Endothelial cell of umbilical vein (primary cell): Measurements from ENCODE around the gene ANKRD60.

Experiments
- CTCF ChIP-seq, 2 donors: IDR thresholded peaks; 1 replicate in 1 of 2; 2 replicates in 1 of 2; pipeline ENCODE4 v1.5.1; 2011; ENCODE audit warnings: low read length in 2 of 2, mild to moderate bottlenecking in 2 of 2, moderate library complexity in 2 of 2, control low read depth in 1 of 2, inconsistent platforms in 1 of 2, low read depth in 1 of 2; ENCODE audit not compliant: insufficient read depth in 1 of 2; ENCODE audit errors: extremely low read depth in 1 of 2
- EZH2 ChIP-seq: IDR thresholded peaks from 2 replicates; pipeline ENCODE4 v1.6.1; 2012; ENCODE audit warnings: borderline replicate concordance, low read depth, mild to moderate bottlenecking, moderate library complexity, low read length, inconsistent platforms; ENCODE audit not compliant: severe bottlenecking
- FOS ChIP-seq: IDR thresholded peaks from 2 replicates; pipeline ENCODE4 v1.6.1; 2011; ENCODE audit warnings: mild to moderate bottlenecking, low read length, moderate library complexity, borderline replicate concordance; ENCODE audit not compliant: insufficient read depth
- JUN ChIP-seq: IDR thresholded peaks from 2 replicates; pipeline ENCODE4 v1.6.1; 2011; ENCODE audit warnings: borderline replicate concordance, low read depth; ENCODE audit not compliant: insufficient read length, insufficient read depth
- MYC ChIP-seq: IDR thresholded peaks from one replicate; pipeline ENCODE4 v1.6.1; 2011; ENCODE audit warnings: mild to moderate bottlenecking, low read depth, low read length
- POLR2A ChIP-seq: IDR thresholded peaks from 2 replicates; pipeline ENCODE4 v1.6.1; 2012; ENCODE audit warnings: low read depth, mild to moderate bottlenecking, control low read depth, low read length
- POLR2AphosphoS5 ChIP-seq: IDR thresholded peaks from 2 replicates; pipeline ENCODE4 v1.6.1; 2012; ENCODE audit warnings: low read depth, mild to moderate bottlenecking, control low read depth, low read length, moderate library complexity; ENCODE audit not compliant: insufficient read depth
- TF ChIP-seq, protein P1 (sequence below): IDR thresholded peaks from 2 replicates; pipeline ENCODE4 v1.6.1; 2011; ENCODE audit not compliant: insufficient read depth, insufficient read length

GRCh38 chr20:58198384-58198783 lies 30.1 kb downstream of the ANKRD60 start:
- TF ChIP-seq CTCF (IDR thresholded peaks at IDR 0.05; ENCODE audit: extremely low read depth in 1 of 2, insufficient read depth in 1 of 2, low read depth in 1 of 2, low read length in 2 of 2) (no peak), POLR2AphosphoS5 (no peak), POLR2A (no peak), MYC (no peak), EZH2 (no peak), FOS (no peak), JUN (no peak)
- TF ChIP-seq, protein P1, sequence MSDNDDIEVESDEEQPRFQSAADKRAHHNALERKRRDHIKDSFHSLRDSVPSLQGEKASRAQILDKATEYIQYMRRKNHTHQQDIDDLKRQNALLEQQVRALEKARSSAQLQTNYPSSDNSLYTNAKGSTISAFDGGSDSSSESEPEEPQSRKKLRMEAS: no peak
